ENCODE measurements around the gene ZNF341.

Gene ZNF341

DNA sequence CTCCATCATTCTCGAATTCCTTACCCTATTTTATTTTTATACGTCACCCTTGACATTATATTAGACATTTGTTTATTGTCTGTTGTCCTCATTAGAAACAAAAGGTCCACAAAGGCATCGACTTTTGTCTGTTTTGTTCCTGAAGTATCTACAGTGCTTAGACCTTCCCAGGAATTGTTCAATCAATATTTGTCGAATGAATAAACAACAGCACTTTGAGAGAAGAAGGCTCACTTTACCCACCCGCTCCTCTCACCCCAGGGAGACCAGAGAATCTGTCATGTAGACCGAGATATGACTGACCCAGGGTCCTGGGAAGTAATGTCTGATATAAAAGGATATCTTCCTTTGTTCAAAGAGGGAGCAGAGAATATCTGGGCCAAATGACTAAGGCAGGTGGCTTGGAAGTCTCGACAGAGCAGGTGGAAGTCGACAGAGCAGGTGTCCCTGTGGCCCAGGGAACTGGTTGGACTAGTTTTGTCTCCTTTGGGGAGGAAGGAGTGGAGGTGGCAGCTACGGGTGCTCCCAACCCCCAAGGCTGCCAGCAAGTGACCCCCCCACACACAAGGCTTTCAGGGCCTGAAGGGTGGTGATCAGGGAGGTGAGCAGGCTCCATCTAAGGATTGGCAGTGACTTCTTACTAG is 64.6 kb downstream of the ZNF341 start:
- Mint-ChIP-seq H3K4me1 (no peaks in the 10 kb centered on the region), H3K9me3 (peaks cover 4% of the 10 kb centered on the region), H3K36me3 (ENCODE audit: low read depth) (no peaks in the 10 kb centered on the region), H3K27ac (no peak overlapping the region), H3K4me3 (no peak overlapping the region), H3K27me3 (ENCODE audit: low read depth, poor library complexity) (peaks cover 3% of the 10 kb centered on the region)
- no peak for DNase-seq
- TF ChIP-seq, protein P1, sequence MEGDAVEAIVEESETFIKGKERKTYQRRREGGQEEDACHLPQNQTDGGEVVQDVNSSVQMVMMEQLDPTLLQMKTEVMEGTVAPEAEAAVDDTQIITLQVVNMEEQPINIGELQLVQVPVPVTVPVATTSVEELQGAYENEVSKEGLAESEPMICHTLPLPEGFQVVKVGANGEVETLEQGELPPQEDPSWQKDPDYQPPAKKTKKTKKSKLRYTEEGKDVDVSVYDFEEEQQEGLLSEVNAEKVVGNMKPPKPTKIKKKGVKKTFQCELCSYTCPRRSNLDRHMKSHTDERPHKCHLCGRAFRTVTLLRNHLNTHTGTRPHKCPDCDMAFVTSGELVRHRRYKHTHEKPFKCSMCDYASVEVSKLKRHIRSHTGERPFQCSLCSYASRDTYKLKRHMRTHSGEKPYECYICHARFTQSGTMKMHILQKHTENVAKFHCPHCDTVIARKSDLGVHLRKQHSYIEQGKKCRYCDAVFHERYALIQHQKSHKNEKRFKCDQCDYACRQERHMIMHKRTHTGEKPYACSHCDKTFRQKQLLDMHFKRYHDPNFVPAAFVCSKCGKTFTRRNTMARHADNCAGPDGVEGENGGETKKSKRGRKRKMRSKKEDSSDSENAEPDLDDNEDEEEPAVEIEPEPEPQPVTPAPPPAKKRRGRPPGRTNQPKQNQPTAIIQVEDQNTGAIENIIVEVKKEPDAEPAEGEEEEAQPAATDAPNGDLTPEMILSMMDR (IDR thresholded peaks at IDR 0.05): no peak

DNA sequence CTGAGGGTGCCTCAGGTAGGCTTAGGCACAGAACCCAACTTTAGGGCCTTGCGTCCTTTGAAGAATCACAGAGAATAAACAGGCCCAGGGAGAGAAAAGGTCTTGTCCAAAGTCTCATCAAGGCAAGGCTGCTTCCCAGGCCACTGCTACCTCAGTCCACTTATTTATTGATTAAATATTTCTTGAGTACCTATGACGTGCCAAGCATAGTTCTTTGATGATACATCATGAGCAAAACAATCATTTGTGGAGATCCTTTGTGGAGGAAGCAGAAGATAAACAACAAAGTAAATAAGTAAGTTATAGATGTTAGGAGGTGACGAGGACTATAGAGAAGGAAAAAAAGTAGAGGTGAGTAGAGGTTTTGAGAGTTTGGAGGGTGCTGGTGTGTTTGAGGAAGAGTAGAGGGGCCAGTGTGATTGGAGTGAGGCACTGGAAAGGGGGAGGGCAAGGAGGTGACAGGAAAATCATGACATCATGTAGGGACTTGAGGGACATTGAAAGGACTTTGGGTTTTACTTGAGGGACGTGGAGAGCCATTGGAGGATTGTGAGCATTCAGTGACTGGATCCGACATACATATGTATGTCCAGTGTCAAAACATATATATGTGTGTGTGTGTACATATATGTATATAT is 65.2 kb downstream of the ZNF341 start:
- H3K36me3 Mint-ChIP-seq (ENCODE audit: low read depth): no peaks in the 10 kb centered on the region
- H3K27ac Mint-ChIP-seq: no peak overlapping the region
- peaks cover 11% of the 10 kb centered on the region for H3K9me3 Mint-ChIP-seq
- H3K4me3 Mint-ChIP-seq: no peak overlapping the region
- DNase-seq: no peak
- peaks cover 3% of the 10 kb centered on the region for H3K27me3 Mint-ChIP-seq (ENCODE audit: low read depth, poor library complexity)
- no peaks in the 10 kb centered on the region for H3K4me1 Mint-ChIP-seq
- TF ChIP-seq, protein P1 (IDR thresholded peaks at IDR 0.05): no peak

DNA sequence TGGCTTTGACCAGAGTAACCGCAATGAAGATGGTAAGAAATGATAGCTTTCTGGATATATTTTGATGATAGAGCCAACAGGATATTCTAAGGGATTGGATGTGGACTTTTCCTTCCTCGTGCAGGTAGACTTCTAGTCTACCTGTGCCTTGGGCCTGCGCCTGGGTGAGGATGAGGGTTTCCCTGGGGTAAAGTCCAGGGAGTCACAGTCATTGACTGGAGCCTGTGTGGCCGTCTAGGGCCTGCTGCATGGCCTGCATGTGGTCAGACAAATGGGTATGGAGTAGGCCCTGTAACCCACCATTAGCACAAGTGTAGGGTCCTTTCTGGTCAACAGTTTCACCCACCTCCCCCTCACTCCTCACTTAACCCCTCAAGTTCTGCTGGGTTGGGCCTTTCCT is 66.6 kb downstream of the ZNF341 start:
- H3K4me1 Mint-ChIP-seq: no peaks in the 10 kb centered on the region
- no peaks in the 10 kb centered on the region for H3K36me3 Mint-ChIP-seq (ENCODE audit: low read depth)
- H3K27ac Mint-ChIP-seq: no peak overlapping the region

DNA sequence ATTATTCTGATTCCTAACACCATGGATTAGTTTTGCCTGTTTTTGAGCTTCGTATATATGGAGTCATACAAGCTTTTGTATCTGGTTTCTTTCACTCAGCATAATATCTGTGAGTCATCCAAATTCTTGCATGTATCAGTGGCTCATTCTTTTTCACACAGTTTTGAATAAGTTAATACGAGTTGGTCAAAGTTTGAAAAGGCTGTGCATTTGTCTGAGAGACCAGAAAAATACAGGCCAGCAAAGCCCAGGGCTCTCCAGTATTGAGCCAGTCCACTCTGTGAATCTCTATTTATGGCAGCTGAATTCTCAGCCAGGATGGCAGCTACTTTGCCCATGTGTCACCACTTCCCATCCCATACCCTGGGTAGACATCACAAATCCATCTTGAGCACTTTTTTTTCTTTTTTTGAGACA is 72.1 kb downstream of the ZNF341 start:
- Mint-ChIP-seq H3K4me1 (no peaks in the 10 kb centered on the region), H3K27me3 (ENCODE audit: low read depth, poor library complexity) (peaks cover 21% of the 10 kb centered on the region), H3K9me3 (peaks cover 13% of the 10 kb centered on the region), H3K27ac (no peak overlapping the region), H3K36me3 (ENCODE audit: low read depth) (no peaks in the 10 kb centered on the region), H3K4me3 (no peak overlapping the region)
- TF ChIP-seq, protein P1 (IDR thresholded peaks at IDR 0.05): no peak
- DNase-seq: no peak

More for the DNA sequence above, 66.6 kb downstream of the ZNF341 start:
- H3K9me3 Mint-ChIP-seq: peaks cover 13% of the 10 kb centered on the region
- DNase-seq: no peak
- H3K27me3 Mint-ChIP-seq (ENCODE audit: low read depth, poor library complexity): peaks cover 6% of the 10 kb centered on the region
- TF ChIP-seq, protein P1 (IDR thresholded peaks at IDR 0.05): no peak
- H3K4me3 Mint-ChIP-seq: no peak overlapping the region

DNA sequence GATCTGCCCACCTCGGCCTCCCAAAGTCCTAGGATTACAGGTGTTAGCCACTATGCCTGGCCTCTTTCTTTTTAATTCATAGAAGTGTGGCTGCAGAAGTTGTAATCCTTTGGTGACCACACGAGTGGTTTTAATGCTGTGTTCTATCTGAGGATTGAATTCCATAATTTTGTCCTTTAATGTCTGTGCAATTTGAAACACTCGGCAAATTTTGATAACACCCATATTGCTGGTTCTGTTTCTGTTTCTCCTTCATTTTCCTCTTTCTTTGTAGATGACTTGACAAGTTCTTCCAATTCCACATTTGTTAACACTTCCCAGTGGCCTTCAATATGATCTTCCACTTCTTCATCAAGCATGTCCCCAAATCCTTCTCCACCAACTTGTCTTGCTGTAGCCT is 76.6 kb downstream of the ZNF341 start:
- no peak overlapping the region for H3K4me3 Mint-ChIP-seq
- H3K27ac Mint-ChIP-seq: no peak overlapping the region
- no peaks in the 10 kb centered on the region for H3K9me3 Mint-ChIP-seq
- H3K36me3 Mint-ChIP-seq (ENCODE audit: low read depth): no peaks in the 10 kb centered on the region
- TF ChIP-seq, protein P1 (IDR thresholded peaks at IDR 0.05): no peak
- peaks cover 21% of the 10 kb centered on the region for H3K27me3 Mint-ChIP-seq (ENCODE audit: low read depth, poor library complexity)
- no peak for DNase-seq
- H3K4me1 Mint-ChIP-seq: peaks cover 15% of the 10 kb centered on the region

DNA sequence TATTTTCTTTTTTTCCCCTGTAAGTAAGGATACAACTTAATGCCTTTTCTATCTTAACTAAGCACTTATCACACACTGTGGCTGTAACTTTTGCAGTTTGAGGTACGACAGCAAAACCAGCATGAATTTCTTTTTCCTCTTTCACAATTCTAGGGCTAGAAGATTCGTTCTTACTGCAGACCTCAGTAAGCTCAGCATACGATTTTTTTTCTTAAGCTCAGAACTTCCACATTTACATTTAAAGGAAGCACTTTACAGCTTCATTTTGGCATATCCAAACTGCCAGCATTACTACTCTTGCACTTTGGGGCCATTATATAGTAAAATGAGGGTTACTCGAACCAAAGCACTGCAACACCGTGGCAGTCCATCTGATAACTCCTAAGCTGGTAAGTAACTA is 78.5 kb downstream of the ZNF341 start:
- TF ChIP-seq, protein P1 (IDR thresholded peaks at IDR 0.05): no peak
- H3K9me3 Mint-ChIP-seq: no peaks in the 10 kb centered on the region
- DNase-seq: no peak
- peaks cover 11% of the 10 kb centered on the region for H3K27me3 Mint-ChIP-seq (ENCODE audit: low read depth, poor library complexity)
- peaks cover 5% of the 10 kb centered on the region for H3K36me3 Mint-ChIP-seq (ENCODE audit: low read depth)
- H3K4me3 Mint-ChIP-seq: no peak overlapping the region
- no peak overlapping the region for H3K27ac Mint-ChIP-seq
- H3K4me1 Mint-ChIP-seq: peaks cover 27% of the 10 kb centered on the region

Data from nephron progenitor cell (in vitro differentiated cells).